Neural crest cell (in vitro differentiated cells): ENCODE measurements around the gene UAP1. TPM values are rescaled to one million over a fixed set of nuclear protein-coding genes. Genes with fewer than 3 reads are reported as not detected.
"Not testable (repeated sequence)": the region's sequence is repeated elsewhere in the genome, so short reads cannot be mapped to it uniquely, and the experiment has no call there.

ENCODE experiments used
- DNase-seq: peaks from one replicate; pipeline ENCODE4 v3.0.0; 2021; ENCODE audit warnings: low read depth, mixed read lengths, low spot score
- H3K27ac Mint-ChIP-seq: one replicate; pipeline ENCODE4 v1.8.0; 2021; ENCODE audit warnings: mild to moderate bottlenecking, mixed read lengths; ENCODE audit not compliant: unreplicated experiment
- H3K27me3 Mint-ChIP-seq: 2 replicates; pipeline ENCODE4 v1.8.0; 2021; ENCODE audit warnings: low read depth, mild to moderate bottlenecking, mixed read lengths
- H3K36me3 Mint-ChIP-seq: 2 replicates; pipeline ENCODE4 v1.8.0; 2021; ENCODE audit warnings: low read depth, mild to moderate bottlenecking, mixed read lengths
- H3K4me1 Mint-ChIP-seq: 2 replicates; pipeline ENCODE4 v1.8.0; 2021; ENCODE audit warnings: mixed read lengths
- H3K4me3 Mint-ChIP-seq: one replicate; pipeline ENCODE4 v1.8.0; 2021; ENCODE audit warnings: mild to moderate bottlenecking, mixed read lengths
- H3K9me3 Mint-ChIP-seq: 2 replicates; pipeline ENCODE4 v1.8.0; 2021; ENCODE audit warnings: mixed read lengths
- CTCF ChIP-seq: fragments of 200-600 bp; sonication (generic); conservative IDR thresholded peaks from 2 replicates; pipeline ENCODE4 v1.5.0; 2021; ENCODE audit warnings: antibody characterized with exemption, mild to moderate bottlenecking
- total RNA-seq: library from RNA; stranded (reverse); gene quantifications from 2 replicates; pipeline ENCODE4 v1.2.1, GENCODE V29; 2021

UAP1 gene
- total RNA-seq, 1 donor from 2014 or later = 34.1 TPM

- DNase-seq = no peak
- Mint-ChIP-seq H3K4me3 (no peak overlapping the region), H3K4me1 (no peaks in the 10 kb centered on the region), H3K27me3 (no peaks in the 10 kb centered on the region), H3K27ac (no peak overlapping the region), H3K36me3 (peaks cover 3% of the 10 kb centered on the region), H3K9me3 (no peaks in the 10 kb centered on the region)
- TF ChIP-seq CTCF = no peak
Measured at GRCh38 chr1:162571696-162572095, 10.2 kb downstream of the UAP1 start.

- DNase-seq = no peak
- no peak overlapping the region for H3K4me3 Mint-ChIP-seq
- no peaks in the 10 kb centered on the region for H3K9me3 Mint-ChIP-seq
- no peaks in the 10 kb centered on the region for H3K27me3 Mint-ChIP-seq
- no peak for TF ChIP-seq CTCF
- no peaks in the 10 kb centered on the region for H3K4me1 Mint-ChIP-seq
- no peaks in the 10 kb centered on the region for H3K36me3 Mint-ChIP-seq
- H3K27ac Mint-ChIP-seq = no peak overlapping the region
Measured at GRCh38 chr1:162573136-162573535, 11.6 kb downstream of the UAP1 start.

GRCh38 chr1:162578071-162578700 is 16.7 kb downstream of the UAP1 start:
- Mint-ChIP-seq H3K27ac (no peak overlapping the region), H3K4me1 (no peaks in the 10 kb centered on the region), H3K27me3 (no peaks in the 10 kb centered on the region), H3K9me3 (no peaks in the 10 kb centered on the region), H3K4me3 (no peak overlapping the region), H3K36me3 (no peaks in the 10 kb centered on the region)
- TF ChIP-seq CTCF = no peak
- DNase-seq = no peak

- H3K36me3 Mint-ChIP-seq = no peaks in the 10 kb centered on the region
Measured at GRCh38 chr1:162578936-162579335, 17.4 kb downstream of the UAP1 start.

GRCh38 chr1:162580308-162580707 is 18.8 kb downstream of the UAP1 start:
- Mint-ChIP-seq H3K4me3 (no peak overlapping the region), H3K4me1 (no peaks in the 10 kb centered on the region), H3K27me3 (no peaks in the 10 kb centered on the region), H3K36me3 (no peaks in the 10 kb centered on the region), H3K27ac (no peak overlapping the region), H3K9me3 (no peaks in the 10 kb centered on the region)
- TF ChIP-seq CTCF = no peak
- DNase-seq = no peak

More at GRCh38 chr1:162578936-162579335, 17.4 kb downstream of the UAP1 start:
- Mint-ChIP-seq H3K9me3 (no peaks in the 10 kb centered on the region), H3K27me3 (no peaks in the 10 kb centered on the region), H3K4me3 (no peak overlapping the region), H3K27ac (no peak overlapping the region), H3K4me1 (no peaks in the 10 kb centered on the region)
- TF ChIP-seq CTCF = no peak
- DNase-seq = no peak

GRCh38 chr1:162582901-162583300 is 21.4 kb downstream of the UAP1 start:
- not testable (repeated sequence) for H3K4me1 Mint-ChIP-seq, H3K36me3 Mint-ChIP-seq, H3K4me3 Mint-ChIP-seq, H3K9me3 Mint-ChIP-seq, DNase-seq, H3K27me3 Mint-ChIP-seq, H3K27ac Mint-ChIP-seq

GRCh38 chr1:162585101-162585500 is 23.6 kb downstream of the UAP1 start:
- not testable (repeated sequence) for H3K9me3 Mint-ChIP-seq, DNase-seq, H3K4me3 Mint-ChIP-seq, H3K27ac Mint-ChIP-seq, H3K27me3 Mint-ChIP-seq, H3K4me1 Mint-ChIP-seq, H3K36me3 Mint-ChIP-seq
